K562 (cell line): ENCODE data around the gene MMRN2. TPM values are rescaled to one million over a fixed set of nuclear protein-coding genes. Genes with fewer than 3 reads are reported as not detected.

Experiments used
- ATAC-seq: fragments of 200-7000 bp; cut with Tn5 transposase; 3 replicates; pipeline ENCODE4 v1.9.1; 2020; ENCODE audit warnings: moderate library complexity
- BruUV-seq: library from RNA; stranded (reverse); fragments of 400-500 nt; replicated peaks from 2 replicates; lab custom pipeline; 2021; lab: Mats Ljungman, UMichigan
- CTCF ChIA-PET: fragments of 300-600 bp; formaldehyde crosslinking; extraction: SDS; loops from one replicate; lab custom pipeline; 2021; ENCODE audit warnings: low intra/inter-chr PET ratio; lab: Yijun Ruan, JAX
- POLR2A ChIA-PET: fragments of 300-600, 350-650 bp; sonication (Branson Sonifier 250); formaldehyde crosslinking; extraction: SDS; loops from one replicate; lab custom pipeline; 2021; ENCODE audit warnings: antibody characterized with exemption, inconsistent platforms; lab: Yijun Ruan, JAX
- DNase-seq, 4 experiments: peaks; one replicate each; pipeline versions ENCODE4 v3.0.0 to v3.0.0-alpha.2; 2011 to 2018; ENCODE audit warnings: low spot score in 3 of 4, mixed read lengths in 3 of 4; ENCODE audit errors: extremely low read depth in 1 of 4
- FAIRE-seq: peaks from 2 replicates; lab custom pipeline; 2011; peaks lifted over from hg19 to GRCh38; lab: Jason Lieb, UNC
- H2AFZ ChIP-seq: 2 replicates; pipeline ENCODE4 v1.6.0; 2011; ENCODE audit warnings: low read depth, low read length, control low read depth, inconsistent platforms
- H3K27ac ChIP-seq: fragments of 200-600 bp; 3 replicates; pipeline ENCODE4 v1.8.0; 2011; ENCODE audit warnings: low read depth, mild to moderate bottlenecking, control low read depth, inconsistent platforms, low read length, moderate library complexity, mixed read lengths; ENCODE audit errors: extremely low read depth
- H3K27me3 ChIP-seq, 2 experiments: fragments of 300-600 bp in 1 of 2; 2 replicates in 1 of 2; 3 replicates in 1 of 2; pipeline versions ENCODE4 v1.6.0 to v1.8.0; 2011; ENCODE audit warnings: inconsistent platforms in 2 of 2, low read length in 2 of 2, mild to moderate bottlenecking in 1 of 2, mixed read lengths in 1 of 2, moderate library complexity in 1 of 2; ENCODE audit not compliant: control insufficient read depth in 2 of 2, insufficient read depth in 2 of 2
- H3K36me3 ChIP-seq: fragments of 300-600 bp; 3 replicates; pipeline ENCODE4 v1.8.0; 2011; ENCODE audit warnings: mild to moderate bottlenecking, low read length, inconsistent platforms; ENCODE audit not compliant: control insufficient read depth, insufficient read depth
- H3K4me1 ChIP-seq, 2 experiments: fragments of 200-600 bp in 1 of 2; replicated peaks in 1 of 2; 2 replicates in 1 of 2; 3 replicates in 1 of 2; pipeline versions ENCODE4 v1.5.1 to v1.8.0; 2011; ENCODE audit warnings: inconsistent platforms in 2 of 2, low read length in 2 of 2, mild to moderate bottlenecking in 1 of 2, mixed read lengths in 1 of 2, moderate library complexity in 1 of 2; ENCODE audit not compliant: control insufficient read depth in 2 of 2, insufficient read depth in 2 of 2
- H3K4me2 ChIP-seq: 2 replicates; pipeline ENCODE4 v1.6.1; 2011; ENCODE audit warnings: low read length, control low read depth, inconsistent platforms, mixed read lengths; ENCODE audit not compliant: insufficient read depth
- H3K4me3 ChIP-seq: fragments of 200-600 bp; sonication (generic), shearing (Covaris generic); 2 replicates; pipeline ENCODE4 v1.5.1; 2016; ENCODE audit warnings: control low read depth, inconsistent platforms
- H3K79me2 ChIP-seq: fragments of 200-600 bp; 3 replicates; pipeline ENCODE4 v1.8.0; 2011; ENCODE audit warnings: low read length, inconsistent platforms; ENCODE audit not compliant: control insufficient read depth, insufficient read depth
- H3K9ac ChIP-seq, 2 experiments: 2 replicates each; pipeline versions ENCODE4 v1.6.0 to v1.6.1; 2011; ENCODE audit warnings: low read depth in 2 of 2, low read length in 2 of 2, control low read depth in 1 of 2, inconsistent platforms in 1 of 2, mild to moderate bottlenecking in 1 of 2, mixed read lengths in 1 of 2; ENCODE audit not compliant: insufficient read depth in 1 of 2
- H3K9me1 ChIP-seq: one replicate; pipeline ENCODE4 v1.6.0; 2011; ENCODE audit warnings: inconsistent platforms, mild to moderate bottlenecking, low read length, moderate library complexity; ENCODE audit not compliant: control insufficient read depth, insufficient read depth
- H3K9me3 ChIP-seq: replicated peaks from 2 replicates; pipeline ENCODE4 v1.5.1; 2011; ENCODE audit warnings: low read depth, low read length, inconsistent platforms; ENCODE audit not compliant: control insufficient read depth, insufficient read depth
- H4K20me1 ChIP-seq: replicated peaks from 2 replicates; pipeline ENCODE4 v1.6.1; 2011; ENCODE audit warnings: low read length, inconsistent platforms, mixed read lengths; ENCODE audit not compliant: control insufficient read depth, insufficient read depth
- ESRRA ChIP-seq: fragments of 450-650 bp; IDR thresholded peaks from 2 replicates; pipeline ENCODE4 v1.6.1; 2014; ENCODE audit warnings: low read depth, mild to moderate bottlenecking, moderate library complexity, borderline replicate concordance
- MED1 ChIP-seq: sonication (generic); formaldehyde crosslinking; IDR thresholded peaks from 2 replicates; pipeline ENCODE4 v1.8.1; 2023; ENCODE audit warnings: missing genetic modification reagents, borderline replicate concordance
- MTF1 ChIP-seq: fragments of 250-450 bp; sonication (Bioruptor Pico); IDR thresholded peaks from 2 replicates; pipeline ENCODE4 v1.9.0; 2021; ENCODE audit warnings: moderate library complexity, mild to moderate bottlenecking, inconsistent platforms, borderline replicate concordance
- PHB ChIP-seq: fragments of 250-450 bp; sonication (Bioruptor Pico); IDR thresholded peaks from 2 replicates; pipeline ENCODE4 v1.5.0; 2021
- ZNF197 ChIP-seq: fragments of 200-800 bp; sonication (Bioruptor generic); IDR thresholded peaks from 2 replicates; pipeline ENCODE4 v1.6.1; 2016; ENCODE audit warnings: low read depth, missing genetic modification characterization, missing compliant biosample characterization
- WGBS: fragments of 100-300 bp; shearing (Covaris generic); methylation state at CpG from one replicate; pipeline ENCODE4 v1.1.6; 2016; ENCODE audit warnings: low coverage, mixed read lengths; ENCODE audit not compliant: insufficient coverage; ENCODE audit errors: missing lambda C conversion rate; 5-methylcytosine and 5-hydroxymethylcytosine counted together
- in situ Hi-C: fragments of 300-500 bp; cut with MboI; formaldehyde crosslinking; loops from 4 replicates; pipeline ENCODE4 v1.15.0; 2018; ENCODE audit warnings: inconsistent platforms, mixed read lengths
- intact Hi-C: fragments of 100-400 bp; cut with micrococcal nuclease; formaldehyde crosslinking; loops from 2 replicates; pipeline ENCODE4 v1.14.2; 2022
- polyA plus RNA-seq, 8 experiments: library from polyadenylated mRNA; depleted of rRNA in 4 of 8; stranded (reverse) in 5 of 8; unstranded in 3 of 8; fragments of >200 nt; fragmentation: Nextera tagmentation in 2 of 8; fragmentation: Illumina TruSeq in 1 of 8; extraction: Ambion mirVana in 2 of 8; extraction: Trizol in 1 of 8; gene quantifications; 2 replicates each; pipeline versions ENCODE4 v1.2.1 to v1.2.3, GENCODE V29; 2011 to 2014; ENCODE audit warnings: inconsistent platforms in 1 of 8, missing spikeins in 1 of 8
- total RNA-seq, 7 experiments: library from RNA; depleted of rRNA in 6 of 7; stranded (reverse); fragments of >200 nt in 6 of 7; fragmentation: Illumina TruSeq in 2 of 7; extraction: Trizol in 2 of 7; gene quantifications; 2 replicates each; pipeline versions ENCODE4 v1.2.1 to v1.2.3, GENCODE V29; 2011 to 2021; ENCODE audit warnings: low replicate concordance in 1 of 7
- TF ChIP-seq, protein P1 (sequence below): fragments of 200-800 bp; sonication (Bioruptor generic); IDR thresholded peaks from 2 replicates; pipeline ENCODE4 v1.6.1; 2017; ENCODE audit warnings: missing genetic modification characterization, missing compliant biosample characterization
- TF ChIP-seq, protein P2 (sequence below): fragments of 150-350 bp; IDR thresholded peaks from 2 replicates; pipeline ENCODE4 v1.6.1; 2014; ENCODE audit warnings: low read depth, mild to moderate bottlenecking, low read length, borderline replicate concordance

Gene MMRN2
- total and polyA plus RNA-seq, 9 of the 15 experiments (the other 6 are each of a cell fraction or from before 2014, with no cell fraction given): 0.07 to 2.0 (median 1.2) TPM

DNA sequence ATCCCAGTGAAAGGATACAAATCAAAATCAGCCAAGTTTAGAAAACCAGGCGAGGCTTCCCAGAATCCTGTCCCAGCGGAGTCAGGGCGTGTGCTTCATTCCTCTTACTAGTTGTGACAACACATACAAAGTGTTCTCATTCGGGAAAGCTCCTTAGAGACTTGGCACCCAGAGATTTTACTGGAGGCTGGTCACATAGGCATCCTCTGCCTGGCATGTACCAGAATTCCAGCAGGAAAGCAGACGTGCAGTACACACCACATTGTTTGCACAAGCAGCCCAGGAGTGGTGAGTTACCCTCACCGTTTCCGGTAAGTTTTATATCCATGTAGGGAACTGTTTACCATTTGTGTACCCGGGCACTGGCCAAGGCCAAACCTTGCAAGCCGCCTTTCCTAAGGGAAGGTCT lies 34.9 kb downstream of the MMRN2 start:
- no peaks in the 10 kb centered on the region for H4K20me1 ChIP-seq
- no peak overlapping the region for H2AFZ ChIP-seq
- FAIRE-seq (no peak), DNase-seq (no peak), ATAC-seq (no peak)
- in situ Hi-C loops: no loop called here
- intact Hi-C loops: no loop called here
- CTCF ChIA-PET: interaction anchor here (0.6 kb wide), 1 partner anchor 234 kb away, joined by 8 read pairs; no protein-coding TSS in a partner anchor
- no peaks in the 10 kb centered on the region for H3K4me1 ChIP-seq
- no peak overlapping the region for H3K4me3 ChIP-seq
- H3K9me3 ChIP-seq: no peaks in the 10 kb centered on the region
- BruUV-seq: no TSS peak
- no peaks in the 10 kb centered on the region for H3K79me2 ChIP-seq
- TF ChIP-seq MED1: no peak
- no peak for TF ChIP-seq MTF1 (CRISPR knock-in tag)
- no peak for TF ChIP-seq ZNF197 (CRISPR knock-in tag)
- no peak for TF ChIP-seq ESRRA
- TF ChIP-seq, protein P1, sequence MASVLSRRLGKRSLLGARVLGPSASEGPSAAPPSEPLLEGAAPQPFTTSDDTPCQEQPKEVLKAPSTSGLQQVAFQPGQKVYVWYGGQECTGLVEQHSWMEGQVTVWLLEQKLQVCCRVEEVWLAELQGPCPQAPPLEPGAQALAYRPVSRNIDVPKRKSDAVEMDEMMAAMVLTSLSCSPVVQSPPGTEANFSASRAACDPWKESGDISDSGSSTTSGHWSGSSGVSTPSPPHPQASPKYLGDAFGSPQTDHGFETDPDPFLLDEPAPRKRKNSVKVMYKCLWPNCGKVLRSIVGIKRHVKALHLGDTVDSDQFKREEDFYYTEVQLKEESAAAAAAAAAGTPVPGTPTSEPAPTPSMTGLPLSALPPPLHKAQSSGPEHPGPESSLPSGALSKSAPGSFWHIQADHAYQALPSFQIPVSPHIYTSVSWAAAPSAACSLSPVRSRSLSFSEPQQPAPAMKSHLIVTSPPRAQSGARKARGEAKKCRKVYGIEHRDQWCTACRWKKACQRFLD (CRISPR knock-in tag): no peak
- TF ChIP-seq, protein P2, sequence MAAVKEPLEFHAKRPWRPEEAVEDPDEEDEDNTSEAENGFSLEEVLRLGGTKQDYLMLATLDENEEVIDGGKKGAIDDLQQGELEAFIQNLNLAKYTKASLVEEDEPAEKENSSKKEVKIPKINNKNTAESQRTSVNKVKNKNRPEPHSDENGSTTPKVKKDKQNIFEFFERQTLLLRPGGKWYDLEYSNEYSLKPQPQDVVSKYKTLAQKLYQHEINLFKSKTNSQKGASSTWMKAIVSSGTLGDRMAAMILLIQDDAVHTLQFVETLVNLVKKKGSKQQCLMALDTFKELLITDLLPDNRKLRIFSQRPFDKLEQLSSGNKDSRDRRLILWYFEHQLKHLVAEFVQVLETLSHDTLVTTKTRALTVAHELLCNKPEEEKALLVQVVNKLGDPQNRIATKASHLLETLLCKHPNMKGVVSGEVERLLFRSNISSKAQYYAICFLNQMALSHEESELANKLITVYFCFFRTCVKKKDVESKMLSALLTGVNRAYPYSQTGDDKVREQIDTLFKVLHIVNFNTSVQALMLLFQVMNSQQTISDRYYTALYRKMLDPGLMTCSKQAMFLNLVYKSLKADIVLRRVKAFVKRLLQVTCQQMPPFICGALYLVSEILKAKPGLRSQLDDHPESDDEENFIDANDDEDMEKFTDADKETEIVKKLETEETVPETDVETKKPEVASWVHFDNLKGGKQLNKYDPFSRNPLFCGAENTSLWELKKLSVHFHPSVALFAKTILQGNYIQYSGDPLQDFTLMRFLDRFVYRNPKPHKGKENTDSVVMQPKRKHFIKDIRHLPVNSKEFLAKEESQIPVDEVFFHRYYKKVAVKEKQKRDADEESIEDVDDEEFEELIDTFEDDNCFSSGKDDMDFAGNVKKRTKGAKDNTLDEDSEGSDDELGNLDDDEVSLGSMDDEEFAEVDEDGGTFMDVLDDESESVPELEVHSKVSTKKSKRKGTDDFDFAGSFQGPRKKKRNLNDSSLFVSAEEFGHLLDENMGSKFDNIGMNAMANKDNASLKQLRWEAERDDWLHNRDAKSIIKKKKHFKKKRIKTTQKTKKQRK: no peak
- no peak for TF ChIP-seq PHB
- TF ChIP-seq, all 486 proteins: peak for 0
- POLR2A ChIA-PET: no interaction called here
- Histone ChIP-seq H3K4me2 (no peak overlapping the region), H3K27ac (no peak overlapping the region), H3K9ac (no peak overlapping the region), H3K36me3 (peaks cover 35% of the 10 kb centered on the region), H3K9me1 (no peaks in the 10 kb centered on the region), H3K27me3 (no peaks in the 10 kb centered on the region)
- 91% methylated on average over 9 of the region's 9 CpGs for WGBS
